ENCODE measurements around the gene GALNT4. TPM values are rescaled to one million over a fixed set of nuclear protein-coding genes. Genes with fewer than 3 reads are reported as not detected.
A peak's percentile ranks its signal among the peaks of the same experiment; 100 is the strongest.

GALNT4 gene
- 4.3 TPM for polyA plus RNA-seq (2013, experiment 1 of 2; ENCODE audit: insufficient read length)
- polyA plus RNA-seq (2013, experiment 2 of 2; ENCODE audit: insufficient read length): 3.5 TPM

- DNase-seq: peak; percentile 89
Measured at GRCh38 chr12:89524541-89525304, at the start of gene GALNT4. TSS of gene GALNT4 (minus strand) at chr12:89524796. CDS start at chr12:89524549, 247 bp downstream.

DNA sequence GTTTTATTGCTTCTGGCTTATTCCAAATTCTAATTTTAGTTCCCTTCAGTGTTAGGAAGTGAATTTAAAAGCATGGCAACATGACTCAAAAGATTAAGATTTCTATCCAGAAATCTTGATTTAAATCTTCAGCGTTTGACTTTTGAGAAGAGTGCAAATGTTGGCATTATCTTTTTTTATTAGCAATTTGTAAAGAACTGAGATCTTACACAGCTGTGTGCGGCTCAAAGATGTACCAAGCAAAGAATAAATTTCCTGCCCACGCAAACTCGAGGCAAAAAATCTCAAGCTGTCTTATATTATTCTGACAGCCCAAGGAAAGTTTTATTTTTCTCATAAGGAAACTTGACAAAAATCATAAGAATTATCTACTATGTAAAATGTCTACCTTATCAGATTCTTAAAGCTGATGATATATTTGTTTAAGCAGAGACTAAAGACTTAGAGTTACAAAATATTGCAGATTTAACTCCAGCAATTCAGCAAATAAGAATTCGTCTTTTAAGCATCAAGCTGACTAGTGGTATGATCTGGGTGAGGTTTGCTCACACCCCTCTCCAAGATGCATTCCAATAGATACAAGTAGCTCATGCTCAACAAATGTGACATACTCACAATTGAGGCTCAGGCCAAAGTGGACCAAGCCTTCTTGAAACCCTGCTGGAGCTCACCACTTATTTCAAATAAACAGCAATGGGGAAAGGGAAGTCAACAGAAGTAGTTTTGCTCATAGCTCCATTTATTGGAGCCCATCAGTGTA is 48.6 kb upstream of the GALNT4 start:
- DNase-seq: peak; percentile 47

GRCh38 chr12:89571491-89572195 is 47.0 kb upstream of the GALNT4 start:
- DNase-seq: peak; percentile 67

DNA sequence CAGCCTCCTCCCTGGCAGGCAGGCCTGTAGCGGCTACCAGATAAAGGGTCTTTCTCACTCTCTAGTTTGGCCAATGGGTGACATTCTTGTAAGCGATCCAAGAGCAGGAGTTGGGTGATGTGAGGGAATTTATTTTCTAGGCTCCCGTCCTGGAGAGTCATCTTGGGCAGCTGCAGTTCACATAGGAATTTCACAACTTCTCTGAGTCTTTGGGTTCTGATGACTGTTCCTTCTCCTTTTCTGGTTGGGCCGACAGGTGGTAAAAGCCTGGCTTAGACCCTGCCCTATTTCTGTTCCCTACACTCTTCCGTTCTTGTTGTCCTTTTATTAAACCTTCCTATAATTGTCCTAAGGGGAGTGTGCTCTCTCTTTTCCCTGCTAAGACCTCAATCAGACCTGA is 43.9 kb upstream of the GALNT4 start:
- DNase-seq: no peak

GRCh38 chr12:89567691-89568239 is 43.2 kb upstream of the GALNT4 start:
- no peak for DNase-seq

DNA sequence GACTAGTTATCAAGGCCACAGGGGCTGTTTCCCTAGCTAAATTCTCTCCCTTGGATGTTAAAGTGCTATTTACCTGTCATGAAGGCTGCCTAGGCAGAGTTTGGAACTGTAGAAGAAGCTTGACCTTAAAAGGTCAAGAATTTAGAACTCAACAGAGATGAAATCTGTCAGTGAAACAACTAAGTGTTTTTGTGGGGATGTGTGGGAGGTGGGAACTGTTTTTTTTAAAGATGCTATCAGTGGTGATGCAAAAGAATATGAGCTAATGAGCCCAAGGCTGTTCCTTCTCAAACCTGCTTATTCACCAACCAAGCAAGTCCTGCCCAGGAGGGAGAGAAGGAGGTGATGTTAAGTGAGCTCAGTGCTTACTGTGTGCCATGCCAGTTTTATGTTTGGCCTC is 42.0 kb upstream of the GALNT4 start:
- DNase-seq: no peak

GRCh38 chr12:89565002-89565401 is 40.4 kb upstream of the GALNT4 start:
- DNase-seq: no peak

DNA sequence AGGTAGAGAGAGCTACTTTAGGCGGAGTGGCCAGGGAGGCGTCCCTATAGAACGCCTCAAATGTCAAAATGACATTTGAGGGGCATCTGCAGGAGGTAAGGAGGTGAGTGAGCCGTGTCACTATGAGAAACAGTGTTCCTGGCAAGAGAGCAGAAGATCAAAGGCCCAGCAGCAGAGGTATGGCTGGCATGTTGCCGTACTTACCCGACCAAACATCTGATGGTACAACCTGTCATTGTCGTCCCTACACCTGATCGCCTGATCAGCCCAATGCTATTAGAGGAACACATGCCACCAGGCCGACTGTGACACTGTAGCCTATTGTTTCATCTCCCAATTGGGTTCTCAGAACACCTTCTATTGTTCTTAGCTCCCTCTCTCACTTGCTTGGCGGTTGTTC is 35.2 kb upstream of the GALNT4 start:
- no peak for DNase-seq

- no peak for DNase-seq
Measured at GRCh38 chr12:89556976-89557375, 32.4 kb upstream of the GALNT4 start.

- DNase-seq: no peak
Measured at GRCh38 chr12:89552376-89552775, 27.8 kb upstream of the GALNT4 start.

DNA sequence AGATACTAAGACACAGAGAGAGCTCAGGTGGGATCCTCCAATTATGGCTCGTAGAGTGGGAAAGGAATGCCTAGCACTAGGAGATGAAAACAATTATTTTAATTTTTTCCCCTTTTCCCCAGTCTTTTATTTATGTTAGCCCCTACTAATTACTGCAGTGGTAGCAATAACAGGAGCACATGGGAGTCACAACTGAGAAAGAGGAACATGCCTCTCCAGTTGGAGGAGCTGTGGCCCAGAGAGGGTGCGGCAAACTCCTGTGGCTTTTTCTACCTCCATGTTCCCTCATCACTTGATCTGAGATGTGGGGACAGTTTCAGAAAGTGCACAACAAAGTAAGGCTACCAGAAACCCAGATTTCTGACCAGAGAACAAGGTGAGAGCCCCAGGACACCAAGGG is 27.2 kb upstream of the GALNT4 start:
- DNase-seq: no peak

- no peak for DNase-seq
Measured at GRCh38 chr12:89547101-89547500, 22.5 kb upstream of the GALNT4 start.

GRCh38 chr12:89546151-89546550 is 21.6 kb upstream of the GALNT4 start:
- DNase-seq: no peak

DNA sequence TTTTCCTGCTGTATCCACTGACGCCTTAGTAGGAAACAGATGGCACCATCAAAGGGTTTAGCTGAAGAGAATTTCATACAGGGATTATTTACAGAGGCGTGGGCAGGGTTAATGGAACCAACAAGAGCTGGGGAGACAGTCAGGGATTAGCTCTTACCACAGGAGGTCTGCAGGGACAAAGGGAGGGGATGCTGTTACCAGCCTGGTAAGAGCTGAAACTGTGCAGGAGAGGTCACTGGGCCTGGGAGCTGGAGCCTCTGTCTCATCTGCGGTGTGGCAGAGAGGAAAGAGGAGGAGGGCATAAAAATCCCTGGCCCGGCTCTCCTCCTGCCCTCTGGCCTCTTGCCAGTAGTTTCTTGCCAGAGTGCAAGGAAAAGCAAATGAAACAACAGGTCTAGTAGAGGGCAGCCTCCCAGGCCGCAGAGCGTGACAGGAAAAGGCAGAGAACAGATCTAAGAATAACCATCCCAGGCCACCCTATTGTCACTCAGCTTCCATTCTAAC is 20.1 kb upstream of the GALNT4 start:
- peak; percentile 42 for DNase-seq

DNA sequence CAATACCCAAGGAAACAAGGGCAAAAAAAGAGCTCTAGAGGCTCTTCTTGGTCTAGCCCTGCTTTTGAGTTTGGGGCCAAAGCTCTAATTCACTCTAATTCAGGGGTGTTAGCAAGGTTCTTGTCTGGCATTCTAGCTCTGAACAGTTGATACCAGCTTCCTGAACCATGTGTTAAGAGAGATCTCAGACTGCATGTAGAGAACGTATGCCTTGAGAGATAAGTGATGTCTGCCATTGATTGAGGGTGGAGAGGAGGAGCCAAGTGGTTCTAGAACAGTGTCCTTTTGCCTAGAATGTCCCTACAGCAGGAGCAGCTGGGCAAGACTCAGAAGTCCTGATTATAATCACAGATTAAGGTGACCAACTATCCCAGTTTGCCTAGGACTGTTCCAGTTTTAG is 19.4 kb upstream of the GALNT4 start:
- DNase-seq: no peak

- peak; percentile 77 for DNase-seq
Measured at GRCh38 chr12:89542912-89543592, 18.5 kb upstream of the GALNT4 start.

GRCh38 chr12:89542236-89542635 is 17.6 kb upstream of the GALNT4 start:
- no peak for DNase-seq

- DNase-seq: no peak
Measured at GRCh38 chr12:89540586-89540985, 16.0 kb upstream of the GALNT4 start.

DNA sequence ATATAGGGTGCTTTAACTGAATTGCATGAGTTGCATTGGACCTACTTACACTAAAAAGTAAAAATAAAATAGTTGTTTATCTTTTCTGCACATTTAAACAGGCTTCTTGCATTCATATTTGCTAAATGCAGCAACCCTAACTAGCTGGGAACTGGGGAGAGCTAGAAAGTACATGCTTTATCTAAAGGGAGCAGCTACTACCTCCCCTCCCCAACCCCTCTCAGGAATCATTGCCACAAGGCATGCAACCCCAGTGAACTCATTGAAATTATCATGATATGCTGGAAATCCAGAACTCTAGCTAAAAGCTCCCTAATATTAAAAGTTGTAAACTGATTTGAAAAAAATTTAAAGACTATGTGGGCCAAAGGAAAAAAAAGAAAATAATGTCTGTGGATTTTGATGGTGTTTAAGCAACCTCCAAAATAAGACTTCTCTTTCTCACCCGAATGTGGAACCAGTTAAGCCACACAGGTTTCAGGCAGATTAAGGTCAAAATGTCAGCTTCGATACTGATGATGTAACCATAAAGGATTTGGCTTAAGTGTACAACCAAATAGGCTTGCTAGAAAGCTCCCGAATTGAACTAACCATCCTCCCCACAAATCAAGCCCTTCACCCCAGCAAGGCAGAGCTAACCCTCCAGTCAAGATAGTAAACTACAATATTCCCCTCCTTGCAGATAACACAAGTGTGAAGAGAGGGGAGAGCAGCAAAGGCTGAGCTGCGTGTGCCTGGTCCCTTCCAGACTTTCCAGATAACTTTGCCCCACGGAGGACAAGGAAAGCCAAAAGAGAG is 15.0 kb upstream of the GALNT4 start:
- no peak for DNase-seq

DNA sequence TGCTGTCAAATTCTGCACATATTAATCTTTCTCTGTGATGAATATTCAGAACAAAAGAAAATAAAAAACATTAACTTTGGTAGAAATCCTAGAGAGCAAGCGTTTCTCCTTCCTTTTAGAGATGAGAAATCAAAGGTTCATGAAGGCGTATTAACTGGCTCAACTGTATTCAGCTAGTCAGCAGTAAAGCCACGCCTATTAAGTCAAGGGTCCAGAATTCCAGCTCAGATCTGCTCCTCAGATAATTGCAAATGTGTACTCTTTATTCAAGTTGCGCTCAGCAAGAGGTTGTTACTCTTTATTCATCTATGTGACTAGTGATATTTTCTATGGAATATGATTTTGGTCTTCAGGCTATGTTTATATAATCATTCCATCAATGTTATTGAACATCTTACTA is 14.3 kb upstream of the GALNT4 start:
- no peak for DNase-seq

DNA sequence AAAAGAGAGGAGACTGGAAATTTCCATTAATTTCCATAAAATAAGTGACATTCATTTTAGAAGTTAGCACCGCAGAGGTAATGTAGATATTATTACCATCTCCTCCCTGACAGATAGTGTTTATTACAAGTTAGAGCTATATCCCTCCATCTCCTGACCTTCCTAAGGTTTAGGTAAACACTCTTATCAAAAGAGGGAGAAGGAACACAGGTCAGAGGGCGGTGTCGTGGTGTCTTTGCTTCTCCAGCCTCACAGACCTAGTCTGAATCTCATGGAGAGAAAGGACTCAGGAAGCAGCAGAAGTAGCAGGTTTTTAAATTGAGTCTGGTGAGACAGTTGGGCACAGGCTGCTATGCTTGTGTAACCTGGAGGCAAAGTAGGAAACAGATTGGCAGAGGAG is 12.8 kb upstream of the GALNT4 start:
- no peak for DNase-seq
